GM21367 (cell line): ENCODE results near the gene SH3GL1.
"Not testable (repeated sequence)": the region's sequence is repeated elsewhere in the genome, so short reads cannot be mapped to it uniquely, and the experiment has no call there.

Source experiments
- ATAC-seq: cut with Tn5 transposase; IDR thresholded peaks from one replicate; pipeline ENCODE4 v1.9.1; 2021; ENCODE audit not compliant: unreplicated experiment

Gene SH3GL1

GRCh38 chr19:4347521-4347920 lies 52.8 kb downstream of the SH3GL1 start:
- no peak for ATAC-seq

- ATAC-seq, result no peak
These were observed 54.3 kb downstream of the SH3GL1 start for GRCh38 chr19:4346020-4346383.

GRCh38 chr19:4345342-4346019 lies 54.9 kb downstream of the SH3GL1 start:
- ATAC-seq, result no peak

- ATAC-seq, result peak; percentile 32
These were observed 56.7 kb downstream of the SH3GL1 start, which contains the start of gene MPND for GRCh38 chr19:4343370-4344307. Gene MPND, plus strand, starts transcription at chr19:4343562. Its CDS starts 32 bp downstream, at chr19:4343594.

GRCh38 chr19:4342615-4343369 lies 57.6 kb downstream of the SH3GL1 start:
- peak; percentile 71 for ATAC-seq

- ATAC-seq, result peak; percentile 1
These were observed 58.1 kb downstream of the SH3GL1 start for GRCh38 chr19:4342314-4342614.

GRCh38 chr19:4338441-4339355 lies 61.6 kb downstream of the SH3GL1 start, which contains the start of gene STAP2:
Gene STAP2, minus strand, starts transcription at chr19:4338827. Its CDS starts 74 bp downstream, at chr19:4338753.
- no peak for ATAC-seq

- no peak for ATAC-seq
These were observed 62.4 kb downstream of the SH3GL1 start for GRCh38 chr19:4337906-4338440.

GRCh38 chr19:4334929-4335570 lies 65.3 kb downstream of the SH3GL1 start:
- no peak for ATAC-seq

- ATAC-seq, result no peak
These were observed 70.5 kb downstream of the SH3GL1 start for GRCh38 chr19:4329858-4330257.

GRCh38 chr19:4328991-4329681 lies 71.2 kb downstream of the SH3GL1 start:
- not testable (repeated sequence) for ATAC-seq

- peak; percentile 67 for ATAC-seq
These were observed 71.9 kb downstream of the SH3GL1 start for GRCh38 chr19:4328243-4328990.

- ATAC-seq, result no peak
These were observed 72.5 kb downstream of the SH3GL1 start for GRCh38 chr19:4327877-4328242.

GRCh38 chr19:4327252-4327876 lies 73.0 kb downstream of the SH3GL1 start:
- ATAC-seq, result no peak

- ATAC-seq, result no peak
These were observed 73.5 kb downstream of the SH3GL1 start for GRCh38 chr19:4326837-4327251.

- ATAC-seq, result no peak
These were observed 74.0 kb downstream of the SH3GL1 start for GRCh38 chr19:4326215-4326836.

GRCh38 chr19:4324228-4324627 lies 76.1 kb downstream of the SH3GL1 start:
- ATAC-seq, result no peak
